H1 (cell line): ENCODE measurements around the gene PLCZ1. TPM values are rescaled to one million over a fixed set of nuclear protein-coding genes. Genes with fewer than 3 reads are reported as not detected.
"Not testable (repeated sequence)": the region's sequence is repeated elsewhere in the genome, so short reads cannot be mapped to it uniquely, and the experiment has no call there.

Source experiments
- CTCF ChIA-PET: fragments of 300-600 bp; sonication (Branson Sonifier 250); formaldehyde crosslinking; loops from one replicate; lab custom pipeline; 2021; ENCODE audit not compliant: partially characterized antibody; lab: Charles Lee
- POLR2A ChIA-PET: fragments of 300-600 bp; sonication (Branson Sonifier 250); formaldehyde crosslinking; loops from one replicate; lab custom pipeline; 2021; ENCODE audit warnings: inconsistent platforms; ENCODE audit not compliant: partially characterized antibody; lab: Charles Lee
- DNase-seq, 2 experiments: peaks; one replicate each; pipeline versions ENCODE4 v3.0.0 to v3.0.0-alpha.2; 2010 to 2022; ENCODE audit warnings: low spot score in 2 of 2, low read depth in 1 of 2, mixed read lengths in 1 of 2
- FAIRE-seq: peaks from 2 replicates; lab custom pipeline; 2011; peaks lifted over from hg19 to GRCh38; lab: Jason Lieb, UNC
- H2AFZ ChIP-seq: 2 replicates; pipeline ENCODE4 v1.8.1; 2012; ENCODE audit warnings: low read length, inconsistent platforms
- H2AK5ac ChIP-seq: 2 replicates; pipeline ENCODE4 v1.6.1; 2013; ENCODE audit warnings: low read depth, low read length
- H2BK120ac ChIP-seq: replicated peaks from 2 replicates; pipeline ENCODE3; 2013; ENCODE audit warnings: low read depth, low read length, inconsistent platforms
- H2BK12ac ChIP-seq: 2 replicates; pipeline ENCODE4 v1.6.1; 2013; ENCODE audit warnings: low read depth, low read length
- H2BK15ac ChIP-seq: 2 replicates; pipeline ENCODE4 v1.6.1; 2013; ENCODE audit warnings: low read length
- H2BK20ac ChIP-seq: 2 replicates; pipeline ENCODE4 v1.6.1; 2013; ENCODE audit warnings: low read length
- H2BK5ac ChIP-seq: 2 replicates; pipeline ENCODE4 v1.6.1; 2013; ENCODE audit warnings: low read depth, low read length
- H3K14ac ChIP-seq: 2 replicates; pipeline ENCODE4 v1.6.1; 2013; ENCODE audit warnings: inconsistent platforms; ENCODE audit not compliant: insufficient read length
- H3K18ac ChIP-seq: 2 replicates; pipeline ENCODE4 v1.6.1; 2013; ENCODE audit warnings: low read length; ENCODE audit errors: extremely low read depth
- H3K23ac ChIP-seq: 2 replicates; pipeline ENCODE4 v1.6.1; 2013; ENCODE audit warnings: inconsistent platforms; ENCODE audit not compliant: insufficient read length
- H3K23me2 ChIP-seq: 2 replicates; pipeline ENCODE4 v1.6.1; 2013; ENCODE audit warnings: low read depth, low read length
- H3K27ac ChIP-seq: 2 replicates; pipeline ENCODE4 v1.6.1; 2011; ENCODE audit warnings: low read depth, low read length, inconsistent platforms
- H3K27me3 ChIP-seq, 4 experiments: replicated peaks in 1 of 4; 1 replicate in 1 of 4; 2 replicates in 3 of 4; pipeline versions ENCODE4 v1.6.1 to v1.8.1; 2011 to 2013; ENCODE audit warnings: low read length in 3 of 4, mild to moderate bottlenecking in 3 of 4, inconsistent platforms in 2 of 4, mixed read lengths in 2 of 4, moderate library complexity in 1 of 4; ENCODE audit not compliant: control insufficient read depth in 3 of 4, insufficient read depth in 3 of 4; ENCODE audit errors: extremely low read depth in 1 of 4
- H3K36me3 ChIP-seq, 4 experiments: 2 replicates each; pipeline versions ENCODE4 v1.6.1 to v1.8.1; 2011 to 2013; ENCODE audit warnings: mild to moderate bottlenecking in 4 of 4, low read length in 3 of 4, moderate library complexity in 2 of 4, control low read depth in 1 of 4, inconsistent platforms in 1 of 4; ENCODE audit not compliant: insufficient read depth in 4 of 4, control insufficient read depth in 2 of 4
- H3K4ac ChIP-seq: replicated peaks from 2 replicates; pipeline ENCODE3; 2013; ENCODE audit warnings: low read length, low read depth, mixed read lengths, inconsistent platforms; ENCODE audit not compliant: insufficient read length
- H3K4me1 ChIP-seq, 4 experiments: replicated peaks in 1 of 4; 1 replicate in 1 of 4; 2 replicates in 3 of 4; pipeline versions ENCODE4 v1.6.1 to v1.8.1; 2011 to 2013; ENCODE audit warnings: low read length in 3 of 4, inconsistent platforms in 2 of 4, mixed read lengths in 1 of 4; ENCODE audit not compliant: insufficient read depth in 4 of 4, control insufficient read depth in 3 of 4
- H3K4me2 ChIP-seq, 2 experiments: 2 replicates each; pipeline versions ENCODE4 v1.6.1 to v1.8.1; 2011 to 2013; ENCODE audit warnings: low read depth in 2 of 2, low read length in 2 of 2, control low read depth in 1 of 2, inconsistent platforms in 1 of 2, mild to moderate bottlenecking in 1 of 2; ENCODE audit not compliant: insufficient read depth in 1 of 2
- H3K4me3 ChIP-seq, 4 experiments: fragments of 200-600, 300-600 bp in 1 of 4; sonication (generic), shearing (Covaris generic), sonication (Bioruptor Twin) in 1 of 4; 2 replicates each; pipeline versions ENCODE4 v1.5.1 to v1.8.1; 2011 to 2016; ENCODE audit warnings: low read length in 4 of 4, low read depth in 3 of 4, control low read depth in 2 of 4, inconsistent platforms in 2 of 4, mild to moderate bottlenecking in 2 of 4, mixed read lengths in 1 of 4, moderate library complexity in 1 of 4; ENCODE audit not compliant: insufficient read depth in 2 of 4; ENCODE audit errors: extremely low read depth in 1 of 4
- H3K56ac ChIP-seq: replicated peaks from 2 replicates; pipeline ENCODE3; 2013; ENCODE audit warnings: low read depth, mild to moderate bottlenecking, mixed read lengths, low read length, inconsistent platforms; ENCODE audit not compliant: insufficient read length
- H3K79me1 ChIP-seq: 2 replicates; pipeline ENCODE4 v1.6.1; 2013; ENCODE audit warnings: low read depth, low read length, control low read depth
- H3K79me2 ChIP-seq, 2 experiments: 2 replicates each; pipeline versions ENCODE4 v1.6.1 to v1.8.1; 2012 to 2013; ENCODE audit warnings: low read length in 2 of 2, mild to moderate bottlenecking in 2 of 2, inconsistent platforms in 1 of 2; ENCODE audit not compliant: insufficient read depth in 2 of 2, control insufficient read depth in 1 of 2
- H3K9ac ChIP-seq, 4 experiments: replicated peaks in 1 of 4; 1 replicate in 1 of 4; 2 replicates in 3 of 4; pipeline versions ENCODE4 v1.6.1 to v1.8.1; 2011 to 2013; ENCODE audit warnings: low read depth in 3 of 4, low read length in 3 of 4, control low read depth in 2 of 4, mild to moderate bottlenecking in 2 of 4, moderate library complexity in 2 of 4, inconsistent platforms in 1 of 4; ENCODE audit errors: extremely low read depth in 1 of 4
- H3K9me3 ChIP-seq, 2 experiments: 2 replicates each; pipeline versions ENCODE4 v1.6.1 to v1.8.1; 2012 to 2013; ENCODE audit warnings: mild to moderate bottlenecking in 2 of 2, moderate library complexity in 2 of 2, control low read depth in 1 of 2, inconsistent platforms in 1 of 2, low read depth in 1 of 2, low read length in 1 of 2, mixed read lengths in 1 of 2; ENCODE audit not compliant: insufficient read depth in 2 of 2
- H4K20me1 ChIP-seq, 2 experiments: replicated peaks in 1 of 2; 2 replicates each; pipeline versions ENCODE3 to v1.8.1; 2011 to 2013; ENCODE audit warnings: inconsistent platforms in 2 of 2, low read length in 2 of 2, mild to moderate bottlenecking in 1 of 2; ENCODE audit not compliant: insufficient read depth in 2 of 2, control insufficient read depth in 1 of 2
- H4K5ac ChIP-seq: 2 replicates; pipeline ENCODE4 v1.6.1; 2013; ENCODE audit warnings: low read length, low read depth, mixed read lengths, inconsistent platforms; ENCODE audit not compliant: insufficient read length
- H4K8ac ChIP-seq: 2 replicates; pipeline ENCODE4 v1.8.0; 2013; ENCODE audit warnings: mild to moderate bottlenecking, moderate library complexity, low read length, inconsistent platforms; ENCODE audit not compliant: insufficient read depth; ENCODE audit errors: extremely low read depth
- H4K91ac ChIP-seq: replicated peaks from 2 replicates; pipeline ENCODE3; 2013; ENCODE audit warnings: low read length, mixed read lengths, inconsistent platforms; ENCODE audit not compliant: insufficient read length
- WGBS, 2 experiments: shearing (Covaris generic) in 1 of 2; methylation state at CpG; one replicate each; pipeline versions ENCODE4 v1.1.6 to v1.1.7; 2013 to 2015; ENCODE audit warnings: low lambda C conversion rate in 2 of 2, mixed read lengths in 2 of 2, inconsistent platforms in 1 of 2, low coverage in 1 of 2, missing lambda C conversion rate in 1 of 2; ENCODE audit not compliant: insufficient replicate concordance in 2 of 2, insufficient coverage in 1 of 2, insufficient read length in 1 of 2; ENCODE audit errors: extremely low coverage in 1 of 2, missing lambda C conversion rate in 1 of 2; 5-methylcytosine and 5-hydroxymethylcytosine counted together
- polyA plus RNA-seq, 7 experiments: library from polyadenylated mRNA; depleted of rRNA in 3 of 7; stranded (reverse) in 5 of 7; unstranded in 2 of 7; fragments of >200 nt in 5 of 7; fragments of 200-250 nt in 2 of 7; gene quantifications; 1 replicate in 5 of 7; 2 replicates in 1 of 7; 4 replicates in 1 of 7; pipeline versions ENCODE4 v1.2.1 to v1.2.3, GENCODE V29; 2011 to 2013; ENCODE audit warnings: missing spikeins in 2 of 7, mixed read lengths in 2 of 7
- total RNA-seq: library from RNA; stranded (reverse); fragmentation: NEBNext Ultra II Directional; extraction: Animal tissue kit (Norgen Biotek cat#: 25700); gene quantifications from 2 replicates; pipeline ENCODE4 v1.2.1, GENCODE V29; 2021

Gene PLCZ1
- total and polyA plus RNA-seq, 2 of the 8 experiments (the other 6 are each of a cell fraction or from before 2014, with no cell fraction given), result not detected

DNA sequence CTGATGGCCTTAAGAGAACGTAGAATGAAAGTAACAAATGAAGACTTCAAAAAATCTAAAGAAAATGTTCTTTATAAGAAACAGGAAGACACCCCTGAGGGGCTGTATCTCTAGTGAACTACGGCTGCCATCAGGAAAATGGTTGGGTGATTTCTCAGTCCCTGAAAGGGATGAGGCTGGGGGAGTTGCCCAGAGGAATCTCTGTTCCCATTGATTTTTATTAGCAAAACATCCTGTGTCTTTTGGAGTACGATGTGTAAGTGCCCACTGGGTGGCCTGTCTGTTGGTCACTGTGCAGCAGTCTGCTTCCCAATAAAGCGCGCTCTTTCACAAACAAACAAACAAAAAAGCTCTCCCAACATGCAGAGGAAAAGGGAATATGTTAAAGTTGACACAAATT lies 43.8 kb downstream of the PLCZ1 start:
- H3K27me3 ChIP-seq, H3K9me3 ChIP-seq, H3K9ac ChIP-seq, H3K4me3 ChIP-seq, H2BK20ac ChIP-seq, POLR2A ChIA-PET, H3K4me2 ChIP-seq, H2BK5ac ChIP-seq, H3K56ac ChIP-seq, H3K79me2 ChIP-seq, DNase-seq, H3K27ac ChIP-seq, H3K4ac ChIP-seq, H4K91ac ChIP-seq, H2AK5ac ChIP-seq, H3K36me3 ChIP-seq, H3K23ac ChIP-seq, H4K20me1 ChIP-seq, H3K4me1 ChIP-seq, H2BK120ac ChIP-seq, H3K18ac ChIP-seq, H2BK12ac ChIP-seq, H4K8ac ChIP-seq, H4K5ac ChIP-seq, H2AFZ ChIP-seq, H3K14ac ChIP-seq, FAIRE-seq, H2BK15ac ChIP-seq, H3K79me1 ChIP-seq, H3K23me2 ChIP-seq: not testable (repeated sequence)
- CTCF ChIA-PET, result interaction anchor here (1.2 kb wide), 1 partner anchor 492 kb away, joined by 3 read pairs; no protein-coding TSS in a partner anchor
- 89% methylated on average over 5 of the region's 5 CpGs; no CpG with 5 or more reads in 1 of the 2 experiments for WGBS, 2 experiments
